Colon (tissue), 2 donors: Measurements from ENCODE around the gene OAT.
"Not testable (repeated sequence)": the region's sequence is repeated elsewhere in the genome, so short reads cannot be mapped to it uniquely, and the experiment has no call there.

Source experiments
- FAIRE-seq: peaks from 2 replicates; lab custom pipeline; 2012; peaks lifted over from hg19 to GRCh38; lab: Jason Lieb, UNC
- donor health status: control.
- donor health status: control.

OAT gene

GRCh38 chr10:124447751-124448466, 29.2 kb upstream of the OAT start:
- FAIRE-seq: no peak

- no peak for FAIRE-seq
These were observed 28.4 kb upstream of the OAT start for GRCh38 chr10:124446830-124447750.

GRCh38 chr10:124441694-124442093, 23.0 kb upstream of the OAT start:
- not testable (repeated sequence) for FAIRE-seq

- FAIRE-seq: no peak
These were observed 17.5 kb upstream of the OAT start for GRCh38 chr10:124436191-124436638.

- not testable (repeated sequence) for FAIRE-seq
These were observed 17.0 kb upstream of the OAT start for GRCh38 chr10:124435683-124436082.

GRCh38 chr10:124433461-124433860, 14.7 kb upstream of the OAT start:
- no peak for FAIRE-seq

- FAIRE-seq: no peak
These were observed 11.4 kb upstream of the OAT start for GRCh38 chr10:124430077-124430476.

- no peak for FAIRE-seq
These were observed 10.9 kb upstream of the OAT start for GRCh38 chr10:124429576-124429975.

GRCh38 chr10:124428207-124428777, 9.6 kb upstream of the OAT start:
- no peak for FAIRE-seq

GRCh38 chr10:124425227-124425962, 6.7 kb upstream of the OAT start:
- FAIRE-seq: no peak

- FAIRE-seq: no peak
These were observed 5.1 kb upstream of the OAT start for GRCh38 chr10:124423813-124424212.

GRCh38 chr10:124422742-124423141, 4.0 kb upstream of the OAT start:
- no peak for FAIRE-seq

GRCh38 chr10:124420254-124420653, 1.5 kb upstream of the OAT start:
- no peak for FAIRE-seq

- no peak for FAIRE-seq
These were observed 912 bp upstream of the OAT start for GRCh38 chr10:124419635-124420034.

GRCh38 chr10:124417895-124418725, 613 bp downstream of the OAT start:
- FAIRE-seq: no peak

- FAIRE-seq: no peak
These were observed 2.0 kb downstream of the OAT start for GRCh38 chr10:124416733-124417132.

- FAIRE-seq: no peak
These were observed 3.5 kb downstream of the OAT start for GRCh38 chr10:124415210-124415609.

GRCh38 chr10:124414076-124414475, 4.6 kb downstream of the OAT start:
- no peak for FAIRE-seq

- no peak for FAIRE-seq
These were observed 9.0 kb downstream of the OAT start for GRCh38 chr10:124409696-124410095.

GRCh38 chr10:124408357-124408756, 10.4 kb downstream of the OAT start:
- no peak for FAIRE-seq

GRCh38 chr10:124407456-124407855, 11.3 kb downstream of the OAT start:
- no peak for FAIRE-seq
